Liver (tissue), 3 donors: Measurements from ENCODE around the gene ANKRD28.

Experiments
- CTCF ChIP-seq: fragments of 150-350 bp; IDR thresholded peaks from 2 replicates; pipeline ENCODE4 v1.5.1; 2017; ENCODE audit warnings: improper control_type of control experiment, low read depth, low read length; ENCODE audit not compliant: missing input control
- FOXA2 ChIP-seq: IDR thresholded peaks from 2 replicates; pipeline ENCODE4 v1.6.1; 2016; ENCODE audit warnings: antibody characterized with exemption
- GABPA ChIP-seq, 2 donors: IDR thresholded peaks in 1 of 2; conservative IDR thresholded peaks in 1 of 2; 2 replicates each; pipeline ENCODE4 v1.6.1; 2016; ENCODE audit warnings: antibody characterized with exemption in 2 of 2, mild to moderate bottlenecking in 1 of 2, moderate library complexity in 1 of 2
- REST ChIP-seq: IDR thresholded peaks from 2 replicates; pipeline ENCODE4 v1.6.1; 2016; ENCODE audit warnings: antibody characterized with exemption, mild to moderate bottlenecking
- donor health status: healthy.
- donor health status: healthy.

GRCh38 chr3:15667484-15667883 lies 130.3 kb downstream of the ANKRD28 start:
- no peak for TF ChIP-seq CTCF
- no peak for TF ChIP-seq REST
- no peak for TF ChIP-seq FOXA2
- TF ChIP-seq GABPA (IDR thresholded peaks at IDR 0.05 in 1 of 2, conservative IDR thresholded peaks at IDR 0.05 in 1 of 2) = no peak
